DMS53 (cell line): ENCODE measurements around the gene RNF123.
"Not testable (repeated sequence)": the region's sequence is repeated elsewhere in the genome, so short reads cannot be mapped to it uniquely, and the experiment has no call there.

ENCODE experiments used
- DNase-seq: peaks from one replicate; lab custom pipeline; 2025; lab: John Stamatoyannopoulos, UW

Gene RNF123

DNA sequence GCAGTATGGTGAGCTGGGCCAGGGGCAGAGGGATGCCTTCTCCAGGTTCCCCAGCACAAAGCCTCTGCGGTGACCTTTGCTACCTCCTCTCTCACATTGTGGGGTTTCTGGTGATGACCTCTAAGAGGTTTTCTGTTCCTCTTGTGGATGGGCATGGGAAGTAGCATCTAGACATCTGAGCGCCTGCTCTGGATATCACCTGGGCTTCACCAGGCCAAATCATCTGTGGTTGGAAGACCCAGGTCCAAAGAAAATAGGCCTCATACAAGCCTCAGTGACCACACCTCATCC lies 8.2 kb upstream of the RNF123 start:
- DNase-seq, result no peak

DNA sequence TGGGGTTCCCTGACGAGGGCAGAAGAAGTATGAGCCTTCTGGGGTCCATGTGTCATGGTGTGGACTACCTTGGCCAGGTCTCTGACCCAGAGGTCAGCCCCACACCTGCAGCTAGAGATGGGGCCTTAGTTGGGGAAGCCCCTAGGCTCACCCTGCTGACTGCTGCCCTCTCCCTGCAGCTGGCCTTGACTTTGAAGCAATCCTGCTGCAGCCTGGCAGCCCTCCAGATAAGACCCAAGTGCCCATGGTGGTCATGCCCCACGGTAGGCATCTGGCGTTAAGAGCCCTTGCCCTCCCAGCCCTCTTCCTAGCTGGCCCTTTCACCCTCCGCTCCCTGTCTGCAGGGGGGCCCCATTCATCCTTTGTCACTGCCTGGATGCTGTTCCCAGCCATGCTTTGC lies 7.8 kb upstream of the RNF123 start:
- DNase-seq, result no peak

DNA sequence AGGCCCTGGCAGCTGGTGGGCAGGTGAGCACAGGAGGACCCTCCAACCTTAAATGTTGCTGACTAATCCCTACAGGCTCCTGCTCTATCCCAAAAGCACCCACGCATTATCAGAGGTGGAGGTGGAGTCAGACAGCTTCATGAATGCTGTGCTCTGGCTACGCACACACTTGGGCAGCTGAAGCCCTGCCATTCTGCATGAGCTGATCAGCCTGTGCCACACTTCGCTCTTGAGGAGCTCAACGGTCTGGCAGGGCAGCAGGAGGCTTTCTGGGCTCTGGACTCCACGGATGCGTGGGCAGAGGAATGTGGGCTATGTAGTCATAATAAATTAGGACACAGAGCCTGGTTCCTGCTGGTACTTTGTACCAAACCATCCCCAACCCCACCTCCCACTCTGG lies 6.2 kb upstream of the RNF123 start:
- DNase-seq, result no peak

DNA sequence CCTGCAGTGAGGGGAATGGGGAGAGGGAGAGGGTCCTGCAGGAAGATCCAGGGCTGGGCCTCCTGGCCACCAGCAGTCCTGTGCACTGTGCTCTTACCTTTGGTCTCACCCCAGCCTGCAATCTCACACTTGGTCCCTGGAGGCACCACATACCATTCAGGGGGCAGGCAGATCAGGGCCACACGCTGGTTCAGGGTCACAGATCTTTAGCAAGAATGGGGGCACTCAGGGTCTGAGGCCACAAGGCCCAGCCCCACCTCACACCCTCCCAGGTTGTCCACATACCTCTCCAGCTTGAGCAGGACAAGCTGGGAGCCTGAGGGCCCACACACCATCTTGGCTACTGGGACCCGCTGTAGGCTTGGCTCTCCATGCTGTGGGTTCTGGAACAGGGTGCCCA lies 4.9 kb upstream of the RNF123 start:
- not testable (repeated sequence) for DNase-seq

DNA sequence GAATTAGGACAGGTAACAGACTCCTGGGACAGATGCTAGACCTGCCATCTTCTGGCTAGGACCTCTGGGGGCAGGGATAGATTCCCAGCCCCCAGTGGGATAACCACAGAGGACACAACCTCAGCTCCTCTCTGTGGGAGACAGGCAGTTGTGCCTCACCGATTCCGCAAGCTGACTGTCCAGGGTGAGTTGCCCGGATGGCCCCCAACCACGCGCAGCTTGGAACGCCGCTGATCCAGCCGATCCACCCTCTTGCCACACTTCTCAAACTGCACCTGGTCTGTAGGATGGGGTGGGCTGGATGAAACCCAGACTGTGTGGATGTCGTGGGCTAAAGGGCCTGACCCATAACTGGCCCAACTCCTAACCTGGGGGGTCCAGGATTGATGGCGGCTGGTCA lies 4.3 kb upstream of the RNF123 start:
- DNase-seq, result not testable (repeated sequence)

DNA sequence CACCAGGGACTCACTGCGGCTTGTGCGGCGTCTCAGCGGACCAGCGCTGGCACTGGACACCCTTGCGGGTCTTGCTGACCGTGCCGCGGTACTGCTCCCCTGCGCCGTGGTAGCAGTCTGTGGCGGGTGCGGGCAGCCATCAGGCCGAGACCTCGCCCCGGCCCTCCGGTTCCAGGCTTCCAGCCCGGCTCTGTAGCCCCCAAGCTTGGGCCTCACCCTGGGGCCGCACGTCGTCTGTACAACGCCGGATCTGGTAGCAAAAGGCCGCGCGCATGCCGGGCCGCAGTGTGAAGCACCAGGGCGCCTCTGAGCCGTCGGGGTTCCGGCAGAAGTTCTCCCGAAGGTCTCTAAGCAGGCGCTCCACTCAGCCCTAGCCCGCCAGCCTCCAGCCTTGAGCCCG lies 3.5 kb upstream of the RNF123 start:
- not testable (repeated sequence) for DNase-seq

DNA sequence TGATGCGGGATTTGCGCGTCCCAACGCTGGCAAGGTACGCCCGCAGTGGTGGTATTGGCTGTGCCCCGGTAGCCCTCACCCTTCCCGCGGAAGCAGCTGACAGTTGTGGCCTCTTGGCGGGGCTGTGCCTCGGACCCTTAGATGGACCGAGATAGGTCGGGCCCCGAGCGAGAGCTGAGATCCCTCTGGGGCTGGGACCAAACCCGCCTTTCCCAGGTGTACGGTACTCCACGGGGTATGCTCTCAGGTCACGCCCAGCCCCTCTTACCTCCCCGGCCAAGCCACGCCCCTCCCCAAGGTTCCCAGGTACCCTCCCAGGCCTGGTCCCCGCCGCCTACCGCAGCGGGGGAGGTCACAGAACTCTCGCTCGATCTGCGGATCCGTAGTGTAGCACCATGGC lies 3.0 kb upstream of the RNF123 start:
- DNase-seq, result not testable (repeated sequence)

DNA sequence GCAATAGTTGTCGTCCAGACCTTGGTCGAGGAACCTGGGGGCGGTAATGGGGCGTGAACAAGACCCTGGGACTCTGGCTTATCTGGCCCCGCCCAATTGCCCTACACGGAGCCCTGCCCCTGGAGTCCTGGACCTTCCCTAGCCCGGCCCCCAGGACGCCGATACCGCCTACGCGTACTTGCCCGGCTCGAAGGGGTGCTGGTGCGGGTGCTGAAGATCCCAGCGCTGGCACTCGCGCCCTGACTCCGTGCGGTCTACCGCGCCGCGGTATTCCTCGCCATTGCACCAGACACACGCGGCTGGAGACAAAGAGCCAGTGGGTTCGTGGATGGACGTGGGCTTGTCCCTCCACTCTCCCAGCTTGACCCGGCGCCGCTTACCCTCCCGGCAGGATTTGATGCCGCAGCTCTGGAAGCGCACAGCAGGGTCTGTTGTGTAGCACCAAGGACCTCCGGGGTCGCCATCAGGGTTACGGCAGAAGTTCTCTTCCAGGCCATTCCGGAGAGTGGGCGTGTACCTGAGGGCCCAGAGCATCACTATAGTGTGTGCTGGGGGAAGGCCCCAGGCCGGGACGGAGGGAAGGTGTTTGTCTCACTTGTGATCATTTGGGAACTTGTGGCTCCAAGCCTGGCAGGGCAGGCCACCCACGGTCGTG lies 2.5 kb upstream of the RNF123 start:
- DNase-seq, result not testable (repeated sequence)

DNA sequence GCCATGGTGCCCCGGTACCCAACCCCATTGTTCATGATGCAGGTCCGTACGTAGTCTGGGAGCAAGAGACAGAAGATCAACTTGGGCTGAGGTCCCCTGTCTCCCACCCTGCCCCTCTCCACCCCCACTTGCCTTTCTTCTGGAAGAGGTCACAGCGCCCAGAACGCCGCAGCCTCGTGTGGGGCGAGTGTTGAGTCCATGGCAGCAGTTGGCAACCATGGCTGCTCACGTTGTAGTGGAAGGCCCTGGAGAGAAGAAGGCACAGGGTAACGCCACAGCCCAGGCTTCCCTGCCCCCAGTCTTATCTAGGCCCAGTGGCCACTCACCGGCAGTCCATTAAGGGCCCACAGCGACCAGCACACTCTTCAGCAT lies 1.9 kb upstream of the RNF123 start:
- DNase-seq, result not testable (repeated sequence)

DNA sequence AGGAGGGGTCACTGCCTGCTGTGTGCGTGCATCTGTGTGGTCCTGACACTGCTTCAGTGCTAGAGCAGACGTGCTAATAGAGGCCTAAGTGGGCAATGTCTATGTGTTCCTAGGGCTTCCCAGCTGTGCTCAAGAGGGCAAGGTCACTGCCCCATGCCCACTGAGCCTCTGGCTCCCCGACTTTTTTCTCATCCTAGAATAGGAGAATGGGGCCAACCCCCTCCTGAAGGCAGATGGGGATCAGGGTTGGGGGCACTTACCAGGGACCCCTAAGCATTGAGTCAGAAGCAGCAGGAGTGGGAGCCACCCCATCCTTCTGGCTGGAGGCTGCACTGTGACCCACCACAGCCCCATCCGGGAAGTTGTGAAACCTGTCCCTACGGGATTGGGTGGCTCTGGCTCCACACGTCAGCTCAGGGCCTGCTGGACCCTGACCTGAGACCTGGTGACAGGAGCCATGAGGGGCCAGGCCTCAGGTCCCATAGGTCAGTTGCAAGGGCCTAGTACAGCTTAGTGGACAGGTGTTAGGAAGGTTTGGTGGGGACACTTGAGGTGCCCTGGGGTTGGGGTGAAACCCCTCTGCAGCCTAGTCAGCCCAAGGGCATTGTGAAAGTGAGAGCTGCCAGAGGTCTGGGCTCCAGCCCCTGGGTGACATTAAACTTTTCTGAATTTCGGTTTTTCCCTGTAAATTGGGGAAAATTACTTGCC lies 865 bp upstream of the RNF123 start:
- not testable (repeated sequence) for DNase-seq

DNA sequence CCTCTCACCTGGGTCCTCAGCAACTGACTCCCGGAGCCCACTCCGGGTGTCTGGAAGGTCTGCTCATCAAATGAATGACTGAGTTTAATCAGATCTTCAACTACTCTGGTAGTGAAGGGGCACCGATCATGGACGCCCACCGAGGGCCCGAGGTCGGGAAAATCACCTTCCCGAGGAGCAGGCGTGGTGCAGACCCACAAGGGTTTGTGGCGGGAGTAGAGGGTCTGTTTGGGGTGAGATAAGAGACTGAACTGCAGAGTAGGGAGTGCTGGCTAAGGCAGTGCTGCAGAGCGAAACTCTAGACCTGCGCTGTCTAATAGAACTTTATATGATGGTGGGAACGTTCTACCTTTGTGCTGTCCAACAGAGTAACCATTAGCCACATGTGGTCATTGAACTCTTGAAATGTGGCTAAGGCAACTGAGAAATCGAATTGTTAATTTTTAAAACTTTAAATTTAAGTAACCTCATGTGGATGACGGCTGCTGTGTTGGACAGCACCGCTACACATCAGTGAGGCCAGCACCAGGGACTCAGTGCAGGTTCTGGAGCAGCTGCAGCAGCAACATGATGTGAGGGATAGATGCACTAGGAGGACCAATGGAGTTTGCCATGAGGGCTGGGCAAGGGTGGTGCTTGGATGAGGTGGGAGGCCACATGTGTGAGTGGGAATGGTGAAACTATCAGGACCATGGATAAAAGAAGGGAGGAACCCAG lies 709 bp downstream of the RNF123 start:
- DNase-seq, result not testable (repeated sequence)

DNA sequence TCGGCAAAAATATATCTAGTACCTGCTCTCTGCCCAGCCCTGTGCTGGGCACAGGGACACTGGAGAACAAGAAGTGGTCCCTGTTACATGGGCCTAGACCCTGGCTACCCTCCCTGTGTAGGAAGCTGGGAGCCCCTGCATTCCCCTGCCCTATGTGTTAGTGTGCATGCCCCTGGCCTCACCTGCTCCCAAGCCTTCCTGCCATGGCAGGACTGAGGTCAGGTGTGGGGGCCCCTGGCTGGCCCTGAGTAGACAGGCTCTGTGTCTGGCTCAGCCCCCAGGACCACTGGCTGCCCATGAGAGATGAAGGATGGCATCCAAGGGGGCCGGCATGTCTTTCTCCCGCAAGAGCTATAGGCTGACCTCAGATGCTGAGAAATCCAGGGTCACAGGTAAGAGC lies 1.5 kb downstream of the RNF123 start:
- not testable (repeated sequence) for DNase-seq

DNA sequence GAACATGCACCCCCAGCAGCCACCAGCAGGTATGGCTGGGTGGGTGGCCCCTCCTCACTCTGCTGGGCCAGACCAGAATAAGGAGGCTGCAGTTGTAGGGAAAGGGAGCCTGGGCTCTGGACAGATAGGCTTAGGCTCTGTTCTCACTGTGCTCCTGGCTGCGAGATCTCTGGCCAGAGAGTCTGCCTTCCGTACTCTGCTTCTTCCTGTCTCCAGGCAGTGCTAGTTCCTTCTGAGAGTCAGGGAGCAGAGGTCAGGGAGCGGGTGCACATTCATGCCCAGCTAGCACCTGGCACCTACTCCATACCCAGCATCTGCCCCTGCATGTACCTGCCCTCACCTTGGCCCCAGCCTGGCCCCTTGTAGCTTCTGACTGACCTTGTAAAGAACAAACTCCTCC lies 2.1 kb downstream of the RNF123 start:
- not testable (repeated sequence) for DNase-seq

DNA sequence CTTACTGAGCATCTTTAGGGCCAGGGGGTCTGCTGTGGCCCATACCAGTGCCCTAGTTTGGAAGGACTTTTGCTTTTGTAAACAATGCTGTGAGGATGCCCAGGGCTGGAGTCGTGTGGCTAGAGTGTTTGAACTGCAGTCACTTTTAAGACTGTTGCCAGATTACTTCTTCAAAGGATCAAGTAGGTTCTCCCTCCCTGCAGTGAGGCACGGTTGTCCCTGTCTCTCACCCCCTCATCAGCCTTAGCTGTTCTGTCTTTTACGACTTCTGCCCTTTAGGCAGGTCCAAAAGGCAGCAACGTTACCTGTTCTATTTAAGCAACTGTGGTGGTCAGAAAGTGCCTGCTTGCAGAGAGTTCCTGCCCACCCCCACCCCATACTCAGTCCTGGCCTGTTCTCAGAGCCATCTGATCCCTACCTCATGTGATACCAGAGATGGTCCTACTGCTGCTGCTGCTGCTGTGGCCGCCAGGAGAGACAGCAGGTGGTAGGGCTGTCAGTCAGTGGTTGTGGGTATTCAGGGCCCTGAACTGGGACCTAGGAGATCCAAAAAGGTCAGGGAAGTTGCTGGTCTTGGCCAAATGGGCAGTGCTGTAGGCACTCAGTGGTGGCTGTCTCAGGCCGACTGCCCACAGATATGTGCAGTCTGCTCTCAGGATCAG lies 5.2 kb downstream of the RNF123 start:
- DNase-seq, result not testable (repeated sequence)

DNA sequence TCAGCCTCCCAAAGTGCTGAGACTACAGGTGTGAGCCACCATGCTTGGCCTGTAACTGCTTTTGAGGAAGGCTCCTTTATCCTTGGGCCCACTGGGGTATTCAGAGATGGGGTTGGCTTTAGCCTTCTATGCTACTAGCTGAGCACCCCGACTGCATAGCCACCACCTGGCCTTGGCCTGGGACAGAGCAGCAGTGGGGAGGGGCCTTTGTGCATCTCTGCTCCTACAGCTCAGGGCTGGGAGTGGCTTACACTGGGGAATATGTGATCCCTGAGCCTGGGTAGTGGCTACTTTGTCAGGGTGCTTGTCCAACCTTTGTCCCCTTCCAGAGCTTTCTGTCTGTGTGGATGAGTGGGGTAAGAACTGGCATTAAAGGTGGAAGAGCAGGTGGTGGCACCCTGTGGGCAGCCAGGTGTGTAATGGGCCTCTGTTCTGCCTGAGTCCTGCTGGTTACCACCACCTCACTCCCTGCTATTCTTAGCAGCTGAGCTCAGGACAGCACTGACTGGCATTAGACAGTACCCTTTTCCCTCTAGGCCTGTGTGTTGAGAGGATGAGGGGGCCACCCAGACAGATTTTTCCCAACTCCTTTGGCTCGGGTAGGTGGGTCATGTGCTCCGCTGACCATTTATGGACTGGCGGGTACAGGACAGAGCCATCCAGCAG lies 6.1 kb downstream of the RNF123 start:
- DNase-seq, result not testable (repeated sequence)

DNA sequence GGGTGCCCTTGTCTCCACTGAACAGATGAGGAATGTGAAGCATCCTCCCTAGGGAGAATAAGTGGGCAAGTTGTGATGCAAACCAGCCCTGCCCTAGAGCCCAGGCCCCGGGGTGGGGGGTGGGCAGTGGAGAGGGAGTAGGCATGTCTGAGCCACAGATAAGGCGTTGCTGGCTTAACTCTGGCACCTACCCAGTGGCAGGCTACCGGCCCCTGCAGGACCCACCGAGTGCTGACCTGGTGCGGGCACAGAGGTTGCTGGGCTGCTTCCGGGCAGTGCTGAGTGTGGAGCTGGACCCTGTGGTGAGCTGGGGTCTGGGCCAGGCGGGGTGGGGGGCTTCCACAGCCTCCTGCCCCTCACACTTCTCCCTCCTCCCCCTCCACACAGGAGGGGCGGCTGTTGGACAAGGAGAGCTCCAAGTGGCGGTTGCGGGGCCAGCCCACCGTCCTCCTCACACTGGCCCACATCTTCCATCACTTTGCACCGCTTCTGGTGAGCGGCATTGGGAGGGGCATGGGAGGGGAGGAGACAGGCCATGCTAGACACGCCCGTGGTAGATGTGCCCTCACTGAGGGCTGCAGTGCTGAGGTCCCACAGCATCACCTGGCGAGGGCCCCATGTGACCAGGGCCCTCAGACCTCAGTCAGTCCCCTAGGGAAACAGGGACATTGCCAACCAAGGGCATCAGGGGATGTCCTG lies 10.1 kb downstream of the RNF123 start:
- no peak for DNase-seq

DNA sequence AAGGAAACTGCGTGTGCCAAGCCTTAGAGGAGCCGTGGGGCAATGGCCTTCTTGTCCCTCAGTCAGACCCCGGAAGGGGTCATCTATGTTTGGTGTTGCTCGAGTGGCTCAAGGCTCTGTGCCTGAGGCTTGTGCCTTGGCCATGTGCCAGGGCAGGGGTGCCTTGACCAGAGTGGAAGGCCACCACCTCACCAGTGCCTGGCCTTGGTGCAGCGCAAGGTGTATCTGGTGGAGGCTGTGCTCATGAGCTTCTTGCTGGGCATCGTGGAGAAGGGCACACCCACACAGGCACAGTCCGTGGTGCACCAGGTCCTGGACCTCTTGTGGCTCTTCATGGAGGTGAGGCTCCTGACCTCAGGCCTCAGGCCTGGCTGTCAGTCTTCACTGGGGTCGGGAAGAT lies 10.7 kb downstream of the RNF123 start:
- no peak for DNase-seq

DNA sequence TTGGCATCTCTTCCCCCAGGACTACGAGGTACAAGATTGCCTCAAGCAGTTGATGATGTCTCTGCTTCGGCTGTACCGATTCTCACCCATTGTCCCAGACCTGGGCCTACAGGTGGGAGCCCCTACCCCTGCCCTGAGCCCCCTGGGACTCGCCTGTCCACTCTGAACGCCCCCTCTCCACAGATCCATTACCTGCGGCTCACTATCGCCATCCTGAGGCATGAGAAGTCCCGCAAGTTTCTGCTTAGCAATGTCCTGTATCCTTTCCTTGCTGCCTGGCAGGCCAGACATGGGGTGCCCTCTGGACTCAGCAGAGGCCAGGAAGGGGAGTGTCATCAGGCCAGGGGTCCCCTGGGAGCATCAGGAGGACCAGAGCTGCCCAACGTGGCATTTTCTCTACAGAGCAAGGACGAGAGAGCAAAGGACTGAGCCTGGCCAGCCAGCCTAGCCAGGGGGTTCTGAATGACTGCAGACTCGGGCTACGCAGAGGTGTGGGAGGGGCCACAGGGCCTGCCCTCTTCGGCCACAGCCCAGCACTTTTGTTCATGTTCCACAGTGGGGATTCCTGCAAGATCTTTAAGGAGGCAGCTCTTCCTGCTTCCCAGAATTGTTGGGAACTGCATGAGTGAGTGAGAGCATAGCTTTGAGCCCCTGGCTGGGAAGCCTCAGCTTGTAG lies 11.2 kb downstream of the RNF123 start:
- DNase-seq, result no peak

DNA sequence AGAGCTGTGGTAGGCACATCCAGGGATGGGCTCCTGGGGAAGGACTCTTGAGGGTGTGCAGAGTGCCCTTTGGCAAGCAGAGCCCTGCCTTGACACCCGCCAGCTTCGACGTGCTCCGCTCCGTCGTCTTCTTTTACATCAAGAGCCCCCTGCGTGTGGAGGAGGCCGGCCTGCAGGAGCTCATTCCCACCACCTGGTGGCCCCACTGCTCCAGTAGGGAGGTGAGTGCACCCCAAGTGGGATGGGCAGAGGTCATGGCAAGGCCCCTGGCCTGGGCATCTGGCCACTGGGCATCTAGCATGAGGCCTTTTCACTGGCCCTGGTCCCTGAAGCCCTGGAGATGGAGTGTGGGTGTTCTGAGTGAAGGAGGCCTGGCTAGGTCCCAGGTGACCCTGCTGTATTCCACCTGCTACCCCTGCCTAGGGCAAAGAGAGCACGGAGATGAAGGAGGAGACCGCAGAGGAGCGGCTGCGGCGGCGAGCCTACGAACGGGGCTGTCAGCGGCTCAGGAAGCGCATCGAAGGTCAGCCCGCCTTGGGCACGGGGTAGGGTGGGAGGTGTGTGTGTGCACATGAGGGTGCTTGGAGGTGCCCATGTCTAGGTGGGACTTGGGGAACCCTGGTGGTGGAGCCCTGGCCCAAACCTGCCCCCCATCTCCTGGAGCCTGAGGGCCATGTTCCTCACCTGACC lies 12.2 kb downstream of the RNF123 start:
- DNase-seq, result peak; percentile 8

DNA sequence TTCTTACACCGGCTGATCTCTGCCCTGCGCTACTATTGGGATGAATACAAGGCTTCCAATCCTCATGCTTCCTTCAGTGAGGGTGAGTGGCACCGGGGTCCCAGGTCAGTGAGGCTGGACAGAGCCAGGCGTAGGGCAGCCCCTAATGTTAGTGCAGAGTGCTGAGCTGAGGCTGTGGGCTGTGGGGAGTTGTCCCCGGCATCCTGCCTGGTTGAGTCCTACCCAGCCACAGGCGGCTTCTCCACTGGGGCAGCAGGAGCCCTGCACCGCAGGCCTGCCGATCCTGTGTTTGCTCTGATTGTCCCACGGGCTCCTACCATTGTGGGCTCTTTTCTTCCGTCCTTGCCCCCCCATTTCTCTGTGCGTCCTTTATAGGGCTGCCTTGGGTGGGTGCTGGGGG lies 13.3 kb downstream of the RNF123 start:
- DNase-seq, result no peak
